Measurements from ENCODE around the gene GDPD4.

GDPD4 gene

GRCh38 chr11:77187776-77188632, 113.5 kb downstream of the GDPD4 start:
- peak; percentile 69 for DNase-seq

- no peak for DNase-seq
These were observed 114.3 kb downstream of the GDPD4 start for GRCh38 chr11:77187111-77187750.

DNA sequence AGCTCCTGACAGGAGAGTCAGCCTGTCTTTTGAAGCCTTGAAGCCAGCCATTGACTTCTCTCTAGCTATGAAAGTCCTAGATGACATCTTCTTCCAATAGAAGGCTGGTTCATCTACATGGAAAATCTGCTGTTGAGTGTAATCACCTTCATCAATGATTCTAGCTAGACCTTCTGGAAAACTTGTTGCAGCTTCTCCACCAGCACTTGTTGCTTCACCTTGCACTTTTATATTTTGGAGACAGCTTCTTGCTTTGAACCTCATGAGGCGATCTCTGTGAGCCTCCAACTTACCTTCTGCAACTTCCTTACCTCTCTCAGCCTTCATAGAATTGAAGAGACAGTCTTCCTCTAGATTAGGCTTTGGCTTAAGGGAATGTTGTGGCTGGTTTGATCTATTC, 115.2 kb downstream of the GDPD4 start:
- no peak for DNase-seq

GRCh38 chr11:77184136-77184860, 117.2 kb downstream of the GDPD4 start:
- DNase-seq = no peak

DNA sequence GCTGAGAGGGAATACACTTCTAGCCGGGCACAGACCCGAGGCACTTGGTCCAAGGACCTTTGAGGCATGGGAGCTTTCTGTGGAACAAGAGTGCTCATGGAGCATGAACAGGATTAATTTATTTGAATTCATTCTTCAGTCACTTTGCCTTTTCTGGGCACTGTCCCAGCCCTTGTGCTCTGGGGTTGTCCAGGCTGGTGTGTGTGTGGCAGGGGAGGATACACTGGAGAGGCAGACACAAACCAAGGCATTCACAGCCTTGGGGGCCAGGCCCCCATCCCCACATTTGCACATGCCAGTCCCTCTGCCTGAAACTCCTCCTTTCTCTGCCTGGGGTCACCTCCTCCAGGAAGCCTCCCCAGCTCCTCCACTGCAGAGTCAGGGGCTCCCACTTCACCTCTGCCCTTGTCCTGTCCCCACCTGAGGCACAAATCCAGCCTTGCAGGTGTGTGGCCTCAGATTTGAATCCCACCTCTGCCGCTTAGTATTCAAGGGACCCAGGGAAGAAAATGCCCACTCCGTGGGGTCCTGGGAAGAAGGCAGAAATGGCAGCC, 118.0 kb downstream of the GDPD4 start:
- no peak for DNase-seq

DNA sequence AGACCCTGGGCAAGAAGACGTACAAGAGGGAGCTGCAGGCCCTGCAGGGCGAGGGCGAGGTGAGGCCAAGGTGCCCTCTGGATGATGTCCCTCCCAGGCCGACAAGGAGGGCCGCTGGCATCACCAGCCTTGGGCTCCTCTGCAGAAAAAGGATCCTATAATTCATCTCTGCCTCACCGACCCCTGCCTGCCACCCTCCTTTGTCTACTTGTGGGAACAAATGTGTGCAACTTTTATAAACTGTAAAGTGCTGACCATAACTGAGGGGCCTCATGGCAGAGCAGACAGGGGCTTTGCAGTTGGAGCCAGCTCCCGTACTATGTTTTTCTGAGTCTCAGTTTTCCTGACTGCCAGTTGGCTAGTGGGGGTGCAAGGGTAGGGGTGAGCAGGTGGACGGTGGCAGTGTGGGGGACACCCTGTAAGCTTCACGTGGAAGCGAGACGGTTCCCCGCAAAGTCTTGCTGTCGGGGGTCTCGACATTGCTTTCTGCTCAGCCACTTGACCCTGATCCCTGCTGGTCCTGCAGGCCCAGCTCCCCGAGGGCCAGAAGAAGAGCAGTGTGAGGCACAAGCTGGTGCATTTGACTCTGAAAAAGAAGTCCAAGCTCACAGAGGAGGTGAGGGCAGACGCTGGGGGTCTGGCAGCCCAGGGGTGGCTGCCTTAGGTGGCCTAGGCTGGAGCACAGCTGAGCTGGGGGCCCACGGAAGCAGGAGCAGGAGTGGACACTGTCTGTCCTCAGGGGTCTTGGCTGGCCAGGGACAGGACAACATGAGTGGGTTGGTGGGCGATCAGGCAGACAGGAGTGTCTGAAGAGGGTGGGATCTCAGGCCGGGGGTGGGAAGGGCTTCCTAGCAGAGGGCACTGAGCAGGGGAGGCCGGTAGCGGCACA, 118.7 kb downstream of the GDPD4 start:
- no peak for DNase-seq

- no peak for DNase-seq
These were observed 119.5 kb downstream of the GDPD4 start for GRCh38 chr11:77181799-77182541.

DNA sequence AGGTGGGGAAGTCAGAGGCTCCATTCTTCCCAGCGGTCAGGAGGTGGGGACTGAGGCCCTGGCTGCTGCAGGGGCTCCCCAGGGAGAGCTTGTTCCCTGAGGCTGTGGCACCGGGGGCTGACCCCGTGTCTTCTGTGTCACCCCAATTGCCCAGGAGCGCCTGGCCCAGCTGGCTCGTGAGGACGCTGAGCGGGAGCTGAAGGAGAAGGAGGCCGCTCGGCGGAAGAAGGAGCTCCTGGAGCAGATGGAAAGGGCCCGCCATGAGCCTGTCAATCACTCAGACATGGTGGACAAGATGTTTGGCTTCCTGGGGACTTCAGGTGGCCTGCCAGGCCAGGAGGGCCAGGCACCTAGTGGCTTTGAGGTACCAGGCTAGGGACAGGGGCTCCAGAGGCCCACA, 120.3 kb downstream of the GDPD4 start:
- no peak for DNase-seq

DNA sequence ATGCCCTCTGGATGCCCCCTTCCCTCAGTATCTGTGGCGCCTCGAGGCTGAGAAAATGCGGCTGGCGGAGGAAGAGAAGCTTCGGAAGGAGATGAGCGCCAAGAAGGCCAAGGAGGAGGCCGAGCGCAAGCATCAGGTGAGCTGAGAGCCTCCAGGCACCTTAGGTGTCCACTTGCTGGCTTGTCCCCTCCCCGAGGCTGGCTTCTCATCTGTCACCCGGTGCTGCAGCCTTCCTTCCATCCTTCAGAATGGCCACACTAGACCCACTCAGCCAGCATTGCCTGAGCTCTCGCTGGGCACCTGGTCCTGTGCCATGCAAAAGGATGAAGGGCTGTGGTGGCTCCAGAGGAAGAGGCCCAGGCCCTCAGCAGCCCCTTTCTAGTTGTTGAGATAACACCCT, 121.1 kb downstream of the GDPD4 start:
- no peak for DNase-seq

GRCh38 chr11:77179681-77180080, 121.8 kb downstream of the GDPD4 start:
- DNase-seq = no peak

DNA sequence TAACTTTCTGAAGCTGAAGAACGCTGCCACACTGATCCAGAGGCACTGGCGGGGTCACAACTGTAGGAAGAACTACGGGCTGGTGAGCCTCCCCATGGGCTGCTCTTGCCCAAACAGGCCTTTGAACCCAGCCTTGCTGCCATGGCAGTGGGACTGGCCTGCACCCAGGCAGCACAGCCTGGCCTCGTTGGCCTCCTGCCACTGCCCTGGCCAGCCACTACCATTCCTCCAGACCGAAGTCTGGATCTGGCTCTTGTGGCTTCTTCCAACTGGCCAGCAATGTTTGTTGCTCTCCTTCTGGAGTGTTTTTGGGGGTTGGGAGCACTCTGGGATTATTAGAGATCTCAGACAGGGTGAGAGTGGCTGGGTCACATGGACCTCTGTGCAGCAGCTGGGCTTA, 122.4 kb downstream of the GDPD4 start:
- DNase-seq = no peak

DNA sequence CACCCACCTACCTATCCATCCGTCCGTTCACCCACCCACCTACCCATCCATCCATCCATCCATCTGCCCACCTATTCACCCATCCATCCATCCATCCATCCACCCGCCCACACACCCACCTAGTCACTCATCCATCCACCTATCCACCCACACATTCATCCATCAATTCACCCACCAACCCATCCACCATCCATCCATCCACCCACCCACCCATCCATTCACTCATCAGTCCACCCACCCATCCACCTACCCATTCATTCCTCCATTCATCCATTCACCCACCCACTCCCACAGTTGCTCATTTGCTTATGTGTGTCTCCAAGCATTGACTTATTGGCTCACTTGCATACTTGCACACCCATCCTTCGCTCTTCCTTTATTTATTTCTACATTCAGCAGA, 123.3 kb downstream of the GDPD4 start:
- DNase-seq = no peak

DNA sequence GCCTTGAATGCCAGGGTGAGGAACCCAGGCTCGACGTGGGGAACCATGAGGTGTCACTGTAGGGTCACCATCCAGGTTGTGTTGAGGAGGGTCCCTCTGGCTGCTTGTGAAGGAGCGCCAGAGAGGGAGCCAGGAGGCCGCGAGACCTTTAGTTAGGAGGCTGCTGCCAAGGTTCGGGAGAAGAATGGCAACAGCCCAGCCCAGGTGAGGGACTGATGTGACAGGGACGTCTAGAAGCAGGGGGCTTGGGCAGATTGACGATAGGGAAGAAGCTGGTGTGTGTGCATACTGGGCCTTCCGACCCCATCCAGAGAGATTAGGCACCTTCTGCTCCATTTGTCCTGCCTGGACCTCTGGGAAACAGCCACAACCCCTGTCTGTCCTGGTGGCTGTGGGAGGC, 124.5 kb downstream of the GDPD4 start:
- DNase-seq = no peak

GRCh38 chr11:77175869-77176539, 125.5 kb downstream of the GDPD4 start:
- DNase-seq = no peak

- DNase-seq = no peak
These were observed 126.3 kb downstream of the GDPD4 start for GRCh38 chr11:77175021-77175842.

GRCh38 chr11:77174559-77174958, 126.9 kb downstream of the GDPD4 start:
- DNase-seq = no peak

GRCh38 chr11:77173494-77173893, 128.0 kb downstream of the GDPD4 start:
- DNase-seq = no peak

DNA sequence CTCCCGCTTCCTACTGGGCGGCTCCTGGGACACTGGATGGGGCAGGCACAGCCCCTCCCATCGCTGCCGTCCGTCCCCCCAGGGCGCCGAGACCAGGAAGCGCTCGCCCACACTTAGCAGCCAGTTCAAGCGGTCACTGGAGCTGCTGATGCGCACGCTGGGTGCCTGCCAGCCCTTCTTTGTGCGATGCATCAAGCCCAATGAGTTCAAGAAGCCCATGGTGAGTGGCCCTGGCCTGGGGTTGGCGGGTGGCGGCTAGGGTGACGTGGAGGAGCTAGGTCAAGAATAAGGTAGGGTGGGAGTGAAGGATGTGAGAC, 128.9 kb downstream of the GDPD4 start:
- DNase-seq = no peak

DNA sequence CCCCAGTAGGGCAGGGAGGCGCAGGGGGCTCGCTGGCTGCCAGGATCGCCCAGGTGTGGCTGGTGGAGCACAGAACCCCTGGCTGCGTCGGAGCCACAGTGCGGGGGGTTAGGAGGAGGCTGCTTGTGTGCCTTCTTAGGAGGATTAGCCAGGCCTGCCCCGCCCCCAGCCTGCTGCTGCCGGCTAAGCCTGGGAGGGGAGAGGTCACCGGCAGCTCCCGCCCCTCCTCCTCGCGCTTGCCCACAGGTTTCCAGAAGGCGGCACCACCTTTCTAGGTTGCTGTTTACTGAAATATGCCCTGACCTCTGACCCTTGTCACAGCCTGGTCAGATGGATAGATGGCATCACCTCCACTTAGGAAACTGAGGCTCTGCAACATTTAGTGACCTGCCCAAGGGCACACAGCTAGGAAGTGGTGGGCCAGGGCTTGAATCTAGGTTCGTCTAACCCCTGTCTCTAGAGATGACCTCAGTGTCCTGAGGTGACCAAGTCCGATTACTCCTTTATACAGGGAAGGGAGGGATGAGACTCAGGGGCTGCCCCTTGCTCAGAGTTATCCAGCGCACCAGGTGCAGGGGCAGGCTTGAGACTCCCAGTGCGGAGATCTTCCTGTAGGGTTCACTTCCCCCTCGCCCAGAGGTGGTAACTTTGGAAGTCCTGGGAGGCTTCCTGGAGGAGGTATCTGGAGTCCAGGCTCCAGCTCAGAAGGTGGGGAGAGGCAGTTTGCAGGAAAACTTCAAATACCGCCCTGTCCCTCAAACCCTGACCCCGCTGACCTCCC, 129.4 kb downstream of the GDPD4 start:
- no peak for DNase-seq

DNA sequence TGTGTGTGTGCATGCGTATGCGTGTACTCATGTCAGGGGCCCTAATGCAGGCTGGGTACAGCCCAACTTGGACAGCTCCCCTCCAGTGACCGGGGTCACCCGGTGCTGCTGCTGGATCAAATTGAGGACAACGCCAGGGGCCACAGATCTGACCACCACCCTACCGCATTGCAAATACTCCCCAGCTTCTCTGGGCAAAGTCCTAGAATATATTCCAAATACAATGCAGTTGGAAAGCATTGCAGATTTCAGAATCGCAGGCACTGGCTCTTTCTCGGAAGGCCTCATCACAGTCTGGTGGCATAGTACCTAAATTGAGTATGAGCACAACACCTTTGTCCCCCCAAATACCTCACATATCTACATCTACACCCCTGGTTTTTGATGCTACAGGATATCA, 130.2 kb downstream of the GDPD4 start:
- no peak for DNase-seq
